ENCODE measurements around the gene DENND4A.

DNA sequence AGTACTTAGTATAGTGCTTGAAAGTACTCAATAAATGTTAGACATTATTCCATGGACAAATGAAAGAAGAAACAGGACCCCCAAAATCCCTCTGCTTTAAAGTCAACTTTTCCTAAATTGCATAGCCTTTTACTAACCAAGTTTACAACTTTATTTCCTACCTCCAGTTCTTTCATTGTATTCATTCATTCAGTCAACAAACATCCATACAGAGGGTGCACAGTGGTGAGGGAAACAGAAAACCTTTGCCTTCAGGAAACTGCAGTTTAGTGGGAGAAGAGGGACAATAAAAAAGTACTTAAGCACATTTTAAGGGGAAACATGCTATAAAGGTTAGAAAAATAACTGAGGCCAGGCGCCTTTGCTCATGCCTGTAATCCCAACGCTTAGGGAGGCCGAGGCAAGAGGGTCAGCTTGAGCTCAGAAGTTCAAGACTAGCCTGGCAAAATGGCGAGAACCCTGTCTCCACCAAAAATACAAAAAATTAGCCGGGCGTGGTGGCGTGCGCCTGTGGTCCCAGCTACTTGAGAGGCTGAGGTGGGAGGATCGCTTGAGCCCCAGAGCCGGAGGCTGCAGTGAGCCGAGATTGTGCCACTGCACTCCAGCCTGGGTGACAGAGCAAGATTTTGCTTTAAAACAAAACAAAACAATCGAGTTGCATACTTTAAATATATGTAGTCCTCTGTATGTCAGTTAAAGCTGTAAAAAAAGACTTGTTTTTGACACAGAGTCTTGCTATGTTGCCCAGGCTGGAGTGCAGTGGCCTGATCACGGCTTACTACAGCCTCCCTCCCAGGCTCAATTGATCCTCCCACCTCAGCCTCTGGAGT lies 1.1 kb upstream of the DENND4A start:
- TF ChIP-seq, protein P1, sequence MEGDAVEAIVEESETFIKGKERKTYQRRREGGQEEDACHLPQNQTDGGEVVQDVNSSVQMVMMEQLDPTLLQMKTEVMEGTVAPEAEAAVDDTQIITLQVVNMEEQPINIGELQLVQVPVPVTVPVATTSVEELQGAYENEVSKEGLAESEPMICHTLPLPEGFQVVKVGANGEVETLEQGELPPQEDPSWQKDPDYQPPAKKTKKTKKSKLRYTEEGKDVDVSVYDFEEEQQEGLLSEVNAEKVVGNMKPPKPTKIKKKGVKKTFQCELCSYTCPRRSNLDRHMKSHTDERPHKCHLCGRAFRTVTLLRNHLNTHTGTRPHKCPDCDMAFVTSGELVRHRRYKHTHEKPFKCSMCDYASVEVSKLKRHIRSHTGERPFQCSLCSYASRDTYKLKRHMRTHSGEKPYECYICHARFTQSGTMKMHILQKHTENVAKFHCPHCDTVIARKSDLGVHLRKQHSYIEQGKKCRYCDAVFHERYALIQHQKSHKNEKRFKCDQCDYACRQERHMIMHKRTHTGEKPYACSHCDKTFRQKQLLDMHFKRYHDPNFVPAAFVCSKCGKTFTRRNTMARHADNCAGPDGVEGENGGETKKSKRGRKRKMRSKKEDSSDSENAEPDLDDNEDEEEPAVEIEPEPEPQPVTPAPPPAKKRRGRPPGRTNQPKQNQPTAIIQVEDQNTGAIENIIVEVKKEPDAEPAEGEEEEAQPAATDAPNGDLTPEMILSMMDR (IDR thresholded peaks at IDR 0.05; ENCODE audit: borderline replicate concordance, extremely low read depth, low read length, poor library complexity, severe bottlenecking): no peak
- no peak for TF ChIP-seq EZH2 (IDR thresholded peaks at IDR 0.05; ENCODE audit: borderline replicate concordance, low read depth, low read length, severe bottlenecking)
